ENCODE measurements around the gene HUWE1. TPM values are rescaled to one million over a fixed set of nuclear protein-coding genes. Genes with fewer than 3 reads are reported as not detected.
"Not testable (repeated sequence)": the region's sequence is repeated elsewhere in the genome, so short reads cannot be mapped to it uniquely, and the experiment has no call there.

Gene HUWE1
- total RNA-seq, 1 experiment from 2014 or later, result 222 TPM

- H3K4me1 ChIP-seq (ENCODE audit: insufficient read depth, low read length, poor library complexity, severe bottlenecking), result no peaks in the 10 kb centered on the region
- H3K4me3 ChIP-seq (ENCODE audit: low read depth, low read length, poor library complexity, severe bottlenecking), result no peak overlapping the region
- ChIA-PET CTCF (no interaction called here), POLR2A (ENCODE audit: low non-redundant PET) (no interaction called here)
- H3K36me3 ChIP-seq (ENCODE audit: insufficient read depth, low read length, poor library complexity, severe bottlenecking), result peaks cover 79% of the 10 kb centered on the region
- TF ChIP-seq EZH2 (IDR thresholded peaks at IDR 0.05; ENCODE audit: borderline replicate concordance, low read depth, low read length, poor library complexity, severe bottlenecking), result no peak
- TF ChIP-seq, protein P1, sequence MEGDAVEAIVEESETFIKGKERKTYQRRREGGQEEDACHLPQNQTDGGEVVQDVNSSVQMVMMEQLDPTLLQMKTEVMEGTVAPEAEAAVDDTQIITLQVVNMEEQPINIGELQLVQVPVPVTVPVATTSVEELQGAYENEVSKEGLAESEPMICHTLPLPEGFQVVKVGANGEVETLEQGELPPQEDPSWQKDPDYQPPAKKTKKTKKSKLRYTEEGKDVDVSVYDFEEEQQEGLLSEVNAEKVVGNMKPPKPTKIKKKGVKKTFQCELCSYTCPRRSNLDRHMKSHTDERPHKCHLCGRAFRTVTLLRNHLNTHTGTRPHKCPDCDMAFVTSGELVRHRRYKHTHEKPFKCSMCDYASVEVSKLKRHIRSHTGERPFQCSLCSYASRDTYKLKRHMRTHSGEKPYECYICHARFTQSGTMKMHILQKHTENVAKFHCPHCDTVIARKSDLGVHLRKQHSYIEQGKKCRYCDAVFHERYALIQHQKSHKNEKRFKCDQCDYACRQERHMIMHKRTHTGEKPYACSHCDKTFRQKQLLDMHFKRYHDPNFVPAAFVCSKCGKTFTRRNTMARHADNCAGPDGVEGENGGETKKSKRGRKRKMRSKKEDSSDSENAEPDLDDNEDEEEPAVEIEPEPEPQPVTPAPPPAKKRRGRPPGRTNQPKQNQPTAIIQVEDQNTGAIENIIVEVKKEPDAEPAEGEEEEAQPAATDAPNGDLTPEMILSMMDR (conservative IDR thresholded peaks at IDR 0.05; ENCODE audit: low read depth, low read length), result no peak
- H3K9me3 ChIP-seq (ENCODE audit: low read depth, low read length, poor library complexity, severe bottlenecking), result no peaks in the 10 kb centered on the region
- intact Hi-C loops (cut with micrococcal nuclease; ENCODE audit: unreplicated experiment), result no loop called here
- no peak for DNase-seq (ENCODE audit: low spot score)
- H3K27ac ChIP-seq (ENCODE audit: low read depth, low read length, poor library complexity, severe bottlenecking), result no peak overlapping the region
- no peaks in the 10 kb centered on the region for H3K27me3 ChIP-seq (replicated peaks; ENCODE audit: insufficient read depth, low read depth, low read length, poor library complexity)
- BruUV-seq (replicated peaks), result no TSS peak
Measured at GRCh38 chrX:53538781-53539180, 147.7 kb downstream of the HUWE1 start.

GRCh38 chrX:53531255-53531966, 155.1 kb downstream of the HUWE1 start:
- POLR2A ChIA-PET (ENCODE audit: low non-redundant PET), result interaction anchor here (0.6 kb wide), 1 partner anchor 1055 kb away, joined by 3 read pairs; no protein-coding TSS in a partner anchor
- H3K27me3 ChIP-seq (replicated peaks; ENCODE audit: insufficient read depth, low read depth, low read length, poor library complexity); intact Hi-C loops (cut with micrococcal nuclease; ENCODE audit: unreplicated experiment); H3K4me1 ChIP-seq (ENCODE audit: insufficient read depth, low read length, poor library complexity, severe bottlenecking); DNase-seq (ENCODE audit: low spot score); H3K27ac ChIP-seq (ENCODE audit: low read depth, low read length, poor library complexity, severe bottlenecking); H3K4me3 ChIP-seq (ENCODE audit: low read depth, low read length, poor library complexity, severe bottlenecking); BruUV-seq (replicated peaks); H3K9me3 ChIP-seq (ENCODE audit: low read depth, low read length, poor library complexity, severe bottlenecking): not testable (repeated sequence)
- H3K36me3 ChIP-seq (ENCODE audit: insufficient read depth, low read length, poor library complexity, severe bottlenecking), result peaks cover 30% of the 10 kb centered on the region
- CTCF ChIA-PET, result interaction anchor here (0.6 kb wide), 1 partner anchor 215 kb away, joined by 9 read pairs; no protein-coding TSS in a partner anchor

- Histone ChIP-seq H3K9me3 (ENCODE audit: low read depth, low read length, poor library complexity, severe bottlenecking) (peaks cover 6% of the 10 kb centered on the region), H3K36me3 (ENCODE audit: insufficient read depth, low read length, poor library complexity, severe bottlenecking) (no peaks in the 10 kb centered on the region), H3K4me3 (ENCODE audit: low read depth, low read length, poor library complexity, severe bottlenecking) (no peak overlapping the region), H3K27ac (ENCODE audit: low read depth, low read length, poor library complexity, severe bottlenecking) (no peak overlapping the region), H3K4me1 (ENCODE audit: insufficient read depth, low read length, poor library complexity, severe bottlenecking) (no peaks in the 10 kb centered on the region), H3K27me3 (replicated peaks; ENCODE audit: insufficient read depth, low read depth, low read length, poor library complexity) (no peaks in the 10 kb centered on the region)
- ChIA-PET CTCF (no interaction called here), POLR2A (ENCODE audit: low non-redundant PET) (no interaction called here)
- no peak for DNase-seq (ENCODE audit: low spot score)
- BruUV-seq (replicated peaks), result no TSS peak
- no peak for TF ChIP-seq EZH2 (IDR thresholded peaks at IDR 0.05; ENCODE audit: borderline replicate concordance, low read depth, low read length, poor library complexity, severe bottlenecking)
- TF ChIP-seq, protein P1 (conservative IDR thresholded peaks at IDR 0.05; ENCODE audit: low read depth, low read length), result no peak
- intact Hi-C loops (cut with micrococcal nuclease; ENCODE audit: unreplicated experiment), result no loop called here
Measured at GRCh38 chrX:53526999-53527398, 159.5 kb downstream of the HUWE1 start.

DNA sequence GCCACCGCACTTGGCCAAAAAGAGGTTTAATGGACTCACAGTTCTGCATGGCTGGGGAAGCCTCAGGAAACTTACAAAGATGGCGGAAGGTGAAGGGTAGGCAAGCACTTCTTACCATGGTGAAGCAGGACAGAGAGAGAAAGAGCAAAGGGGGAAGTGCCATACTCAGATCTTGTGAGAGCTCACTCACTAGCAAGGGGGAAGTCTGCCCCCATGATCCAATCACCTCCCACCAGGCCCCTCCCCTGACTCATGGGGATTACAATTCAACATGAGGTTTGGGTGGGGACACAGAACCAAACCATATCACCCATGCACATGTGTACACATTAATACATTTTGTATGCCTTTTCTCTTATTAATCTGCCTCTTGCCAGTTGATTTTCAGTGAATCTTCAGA, 175.2 kb downstream of the HUWE1 start:
- Histone ChIP-seq H3K4me3 (ENCODE audit: low read depth, low read length, poor library complexity, severe bottlenecking) (no peak overlapping the region), H3K9me3 (ENCODE audit: low read depth, low read length, poor library complexity, severe bottlenecking) (no peaks in the 10 kb centered on the region), H3K27me3 (replicated peaks; ENCODE audit: insufficient read depth, low read depth, low read length, poor library complexity) (no peaks in the 10 kb centered on the region), H3K36me3 (ENCODE audit: insufficient read depth, low read length, poor library complexity, severe bottlenecking) (no peaks in the 10 kb centered on the region), H3K27ac (ENCODE audit: low read depth, low read length, poor library complexity, severe bottlenecking) (no peak overlapping the region), H3K4me1 (ENCODE audit: insufficient read depth, low read length, poor library complexity, severe bottlenecking) (no peaks in the 10 kb centered on the region)
- TF ChIP-seq EZH2 (IDR thresholded peaks at IDR 0.05; ENCODE audit: borderline replicate concordance, low read depth, low read length, poor library complexity, severe bottlenecking), result no peak
- TF ChIP-seq, protein P1 (conservative IDR thresholded peaks at IDR 0.05; ENCODE audit: low read depth, low read length), result no peak
- intact Hi-C loops (cut with micrococcal nuclease; ENCODE audit: unreplicated experiment), result no loop called here
- BruUV-seq (replicated peaks), result no TSS peak
- no peak for DNase-seq (ENCODE audit: low spot score)
- ChIA-PET CTCF (no interaction called here), POLR2A (ENCODE audit: low non-redundant PET) (no interaction called here)

DNA sequence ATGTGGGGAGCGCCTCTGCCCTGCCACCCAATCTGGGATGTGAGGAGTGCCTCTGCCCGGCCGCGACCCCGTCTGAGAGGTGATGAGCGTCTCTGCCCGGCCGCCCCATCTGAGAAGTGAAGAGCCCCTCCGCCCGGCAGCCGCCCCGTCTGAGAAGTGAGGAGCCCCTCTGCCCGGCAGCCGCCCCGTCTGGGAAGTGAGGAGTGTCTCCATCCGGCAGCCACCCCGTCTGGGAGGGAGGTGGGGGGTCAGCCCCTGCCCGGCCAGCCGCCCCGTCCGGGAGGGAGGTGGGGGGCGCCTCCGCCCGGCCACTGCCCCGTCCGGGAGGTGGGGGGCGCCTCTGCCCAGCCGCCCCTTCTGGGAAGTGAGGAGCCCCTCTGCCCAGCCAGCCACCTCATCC, 182.5 kb downstream of the HUWE1 start:
- intact Hi-C loops (cut with micrococcal nuclease; ENCODE audit: unreplicated experiment); H3K4me1 ChIP-seq (ENCODE audit: insufficient read depth, low read length, poor library complexity, severe bottlenecking); H3K9me3 ChIP-seq (ENCODE audit: low read depth, low read length, poor library complexity, severe bottlenecking); POLR2A ChIA-PET (ENCODE audit: low non-redundant PET); H3K36me3 ChIP-seq (ENCODE audit: insufficient read depth, low read length, poor library complexity, severe bottlenecking); DNase-seq (ENCODE audit: low spot score); CTCF ChIA-PET; H3K4me3 ChIP-seq (ENCODE audit: low read depth, low read length, poor library complexity, severe bottlenecking); BruUV-seq (replicated peaks); H3K27ac ChIP-seq (ENCODE audit: low read depth, low read length, poor library complexity, severe bottlenecking); H3K27me3 ChIP-seq (replicated peaks; ENCODE audit: insufficient read depth, low read depth, low read length, poor library complexity): not testable (repeated sequence)

Measured in A673 (cell line).